Cardiac fibroblast (primary cell): ENCODE measurements around the gene EFHC2.

ENCODE experiments used
- DNase-seq, 2 donors: peaks; one replicate each; pipeline versions ENCODE4 v3.0.0 to v3.0.0-alpha.2; 2010; ENCODE audit warnings: low read depth in 2 of 2
- H3K4me3 ChIP-seq, 2 donors: replicated peaks in 1 of 2; 1 replicate in 1 of 2; 2 replicates in 1 of 2; pipeline ENCODE4 v1.5.1; 2011; ENCODE audit warnings: low read depth in 2 of 2, low read length in 2 of 2, mild to moderate bottlenecking in 2 of 2, moderate library complexity in 1 of 2
- TF ChIP-seq, protein P1 (sequence below): IDR thresholded peaks from one replicate; pipeline ENCODE4 v1.5.1; 2011; ENCODE audit warnings: low read depth, mild to moderate bottlenecking, low read length, inconsistent platforms

EFHC2 gene

DNA sequence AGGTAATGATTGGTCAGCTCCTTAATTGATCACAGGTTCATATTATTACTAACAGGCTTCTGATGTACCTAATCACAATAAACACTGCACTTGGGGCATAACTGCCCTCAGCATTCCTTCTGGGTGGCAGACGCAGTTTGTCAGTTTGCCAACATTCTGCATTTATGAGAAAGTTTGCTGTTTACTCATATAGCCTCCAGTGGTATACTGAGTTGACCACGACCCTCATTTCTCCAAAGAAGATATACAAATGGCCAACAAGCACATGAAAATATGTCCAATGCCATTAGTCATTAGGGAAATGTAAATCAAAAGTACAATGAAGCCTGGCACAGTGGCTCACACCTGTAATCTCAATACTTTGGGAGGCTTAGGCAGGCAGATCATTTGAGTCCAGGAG is 26.3 kb downstream of the EFHC2 start:
- DNase-seq, result no peak
- H3K4me3 ChIP-seq, result no peak overlapping the region
- TF ChIP-seq, protein P1, sequence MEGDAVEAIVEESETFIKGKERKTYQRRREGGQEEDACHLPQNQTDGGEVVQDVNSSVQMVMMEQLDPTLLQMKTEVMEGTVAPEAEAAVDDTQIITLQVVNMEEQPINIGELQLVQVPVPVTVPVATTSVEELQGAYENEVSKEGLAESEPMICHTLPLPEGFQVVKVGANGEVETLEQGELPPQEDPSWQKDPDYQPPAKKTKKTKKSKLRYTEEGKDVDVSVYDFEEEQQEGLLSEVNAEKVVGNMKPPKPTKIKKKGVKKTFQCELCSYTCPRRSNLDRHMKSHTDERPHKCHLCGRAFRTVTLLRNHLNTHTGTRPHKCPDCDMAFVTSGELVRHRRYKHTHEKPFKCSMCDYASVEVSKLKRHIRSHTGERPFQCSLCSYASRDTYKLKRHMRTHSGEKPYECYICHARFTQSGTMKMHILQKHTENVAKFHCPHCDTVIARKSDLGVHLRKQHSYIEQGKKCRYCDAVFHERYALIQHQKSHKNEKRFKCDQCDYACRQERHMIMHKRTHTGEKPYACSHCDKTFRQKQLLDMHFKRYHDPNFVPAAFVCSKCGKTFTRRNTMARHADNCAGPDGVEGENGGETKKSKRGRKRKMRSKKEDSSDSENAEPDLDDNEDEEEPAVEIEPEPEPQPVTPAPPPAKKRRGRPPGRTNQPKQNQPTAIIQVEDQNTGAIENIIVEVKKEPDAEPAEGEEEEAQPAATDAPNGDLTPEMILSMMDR, result no peak

DNA sequence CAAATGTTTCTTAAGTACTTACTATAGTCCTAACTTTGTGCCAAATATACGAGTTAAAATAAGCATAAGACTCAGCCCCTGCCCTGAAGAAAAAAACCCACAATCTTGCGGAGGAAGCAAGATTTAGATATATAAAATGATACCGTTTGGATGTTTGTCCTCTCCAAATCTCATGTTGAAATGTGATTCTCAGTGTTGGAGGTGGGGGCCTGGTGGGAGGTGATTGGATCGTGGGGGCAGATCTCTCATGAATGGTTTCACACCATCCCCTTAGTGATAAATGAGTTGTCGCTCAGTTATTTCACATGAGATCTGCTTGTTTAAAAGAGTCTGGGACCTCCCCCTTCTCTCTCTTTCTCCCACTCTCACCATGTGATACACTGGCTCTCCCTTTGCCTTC is 28.7 kb downstream of the EFHC2 start:
- TF ChIP-seq, protein P1, result no peak

DNA sequence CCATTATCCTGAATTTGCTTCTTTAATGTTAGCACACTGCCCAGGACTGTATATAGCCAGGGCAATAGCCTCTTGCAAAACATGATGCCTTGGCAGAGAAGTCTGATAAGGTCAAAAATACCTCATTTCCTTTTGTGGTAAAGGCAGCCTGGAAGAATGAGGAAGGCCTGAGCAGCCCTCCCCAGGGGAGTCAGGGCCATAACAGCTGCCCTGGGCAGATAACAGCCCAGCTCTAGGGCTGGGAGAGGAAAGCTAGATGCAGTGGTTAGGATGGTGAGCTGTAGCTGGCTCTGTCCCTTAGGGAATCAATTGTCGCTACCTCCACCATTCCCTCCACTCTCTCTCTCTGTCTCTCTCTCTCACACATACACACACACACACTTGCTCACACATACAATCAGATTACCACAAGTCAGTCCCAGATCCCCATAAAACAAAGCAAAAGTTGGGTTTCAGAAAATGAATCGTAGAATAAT is 29.2 kb downstream of the EFHC2 start:
- peak; percentile 35 to 82 for DNase-seq
- TF ChIP-seq, protein P1, result no peak
- H3K4me3 ChIP-seq, result no peak overlapping the region

More for the DNA sequence above, 28.7 kb downstream of the EFHC2 start:
- DNase-seq, result no peak
- no peak overlapping the region for H3K4me3 ChIP-seq

DNA sequence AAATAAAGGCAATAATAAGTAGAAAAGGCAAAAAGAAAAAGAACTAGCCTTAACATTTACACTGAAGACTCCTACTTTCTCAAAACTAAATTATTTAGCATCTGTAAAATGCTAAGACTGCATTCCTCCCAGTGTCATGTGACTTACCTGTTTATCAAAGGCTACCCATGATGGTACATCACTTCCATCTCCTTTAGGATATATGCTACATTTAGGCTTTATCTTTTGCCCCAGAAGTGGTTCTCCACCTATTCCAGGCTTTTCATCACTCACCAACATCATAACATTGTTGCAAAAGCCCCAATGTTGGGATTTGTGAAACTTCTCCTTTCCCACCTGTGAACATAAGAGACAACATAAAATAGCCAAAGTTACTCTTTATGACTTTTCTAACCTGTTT is 31.1 kb downstream of the EFHC2 start:
- TF ChIP-seq, protein P1, result no peak
- H3K4me3 ChIP-seq, result no peak overlapping the region
- no peak for DNase-seq

DNA sequence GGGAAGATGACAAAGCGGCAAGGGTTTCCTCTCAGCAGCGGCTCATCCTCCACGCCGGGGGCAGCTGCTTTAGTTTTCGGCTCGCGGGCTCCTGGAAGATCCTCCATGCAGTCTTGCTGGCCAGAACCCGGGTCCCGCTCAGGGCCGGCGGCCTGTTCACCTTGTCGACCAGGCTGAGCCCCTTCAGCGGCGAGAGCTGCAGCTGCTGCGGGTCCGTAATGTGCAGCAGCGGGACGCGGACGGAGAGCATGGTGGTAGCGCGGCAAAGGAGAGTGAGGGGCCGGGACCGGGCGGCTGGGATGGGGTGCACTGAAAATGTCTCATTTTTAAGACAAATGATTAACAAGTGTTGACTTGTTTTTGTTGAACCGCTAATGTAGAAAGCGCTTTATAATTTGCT is 33.2 kb downstream of the EFHC2 start:
- no peak for DNase-seq

DNA sequence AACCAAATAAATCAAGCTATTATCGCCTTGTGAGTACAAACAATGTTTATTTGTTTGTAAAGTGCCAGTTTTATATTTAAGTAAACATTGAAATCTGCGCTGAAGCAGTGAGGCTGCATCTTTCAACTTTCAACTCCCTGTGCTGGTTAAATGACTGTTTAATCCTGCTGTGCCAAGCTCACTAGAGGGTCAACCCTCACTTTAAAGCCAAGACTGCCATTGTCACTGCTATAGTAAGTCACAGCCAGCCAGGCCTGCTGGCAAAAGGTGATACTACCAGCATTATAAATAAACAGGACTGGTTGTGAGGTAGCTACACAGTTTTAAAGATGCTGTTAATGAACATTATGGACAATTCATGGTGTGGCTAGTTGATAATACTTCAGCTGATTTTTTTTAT is 34.6 kb downstream of the EFHC2 start:
- H3K4me3 ChIP-seq, result no peak overlapping the region
- TF ChIP-seq, protein P1, result no peak
- no peak for DNase-seq

More for the DNA sequence above, 33.2 kb downstream of the EFHC2 start:
- TF ChIP-seq, protein P1, result no peak
- no peak overlapping the region for H3K4me3 ChIP-seq

DNA sequence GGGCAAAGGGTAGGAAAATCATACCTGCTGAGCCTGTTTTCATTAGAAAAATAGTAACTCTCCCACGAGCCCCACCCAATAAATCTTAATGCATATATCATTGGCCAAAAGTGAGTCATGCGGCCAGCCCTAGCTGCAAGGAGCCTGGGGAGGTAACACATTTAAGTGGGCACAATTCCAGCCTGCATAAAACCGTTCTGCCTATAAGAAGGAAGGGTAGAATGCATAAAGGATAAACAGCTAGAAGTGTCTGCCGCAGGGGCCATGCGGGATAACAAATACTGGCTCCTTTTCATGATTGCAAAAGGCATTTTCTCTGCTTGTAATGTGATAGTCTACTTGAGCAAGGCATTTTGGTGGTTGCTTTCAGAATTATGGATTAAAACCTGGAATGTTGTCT is 37.1 kb downstream of the EFHC2 start:
- no peak overlapping the region for H3K4me3 ChIP-seq
- TF ChIP-seq, protein P1, result no peak
- DNase-seq, result peak; percentile 0 to 8
